ENCODE measurements around the gene NR5A1. TPM values are rescaled to one million over a fixed set of nuclear protein-coding genes. Genes with fewer than 3 reads are reported as not detected.

The NR5A1 gene
- total and polyA plus RNA-seq, 9 donors: not detected

DNA sequence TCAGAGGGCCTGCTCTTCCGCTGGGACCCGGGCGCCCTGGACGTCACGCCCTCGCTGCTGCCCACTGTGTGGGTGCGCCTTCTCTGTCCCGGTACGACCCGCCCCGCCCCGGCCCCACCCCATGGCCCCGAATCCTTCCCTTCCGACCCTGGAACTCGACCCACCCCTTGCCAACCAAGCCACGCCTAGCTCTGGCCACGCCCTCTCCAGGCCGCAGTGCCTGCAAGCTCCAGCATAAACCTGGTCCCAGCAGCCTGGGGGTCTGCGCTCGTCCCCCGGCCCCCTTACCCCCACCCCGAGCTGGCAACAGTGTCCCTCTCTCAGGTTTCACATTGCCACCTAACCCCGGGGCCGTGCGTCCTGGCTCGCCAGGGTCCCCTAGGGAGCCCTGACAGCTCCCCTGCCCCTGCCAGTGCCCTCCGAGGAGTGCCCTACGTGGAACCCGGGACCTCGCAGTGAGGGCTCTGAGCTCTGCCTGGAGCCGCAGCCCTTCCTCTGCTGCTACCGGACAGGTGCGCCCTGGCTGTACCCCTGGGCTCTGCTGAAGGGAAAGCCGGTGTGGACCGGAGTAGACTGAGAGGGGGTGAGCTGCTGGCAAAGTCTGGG is 53.5 kb downstream of the NR5A1 start:
- H3K9me3 ChIP-seq (replicated peaks; ENCODE audit: control insufficient read depth, low read depth, low read length): no peaks in the 10 kb centered on the region
- WGBS (ENCODE audit: insufficient coverage): 19% methylated on average over 28 of the region's 35 CpGs
- H3K36me3 ChIP-seq (ENCODE audit: control insufficient read depth, insufficient read depth, low read length): no peaks in the 10 kb centered on the region
- H3K4me3 ChIP-seq (ENCODE audit: low read length): no peak overlapping the region
- no peak overlapping the region for H3K27ac ChIP-seq (ENCODE audit: low read length)
- peaks cover 57% of the 10 kb centered on the region for H3K27me3 ChIP-seq (ENCODE audit: control insufficient read depth, insufficient read depth, low read length)
- no peak for DNase-seq
- peaks cover 8% of the 10 kb centered on the region for H3K4me1 ChIP-seq (ENCODE audit: control insufficient read depth, insufficient read depth, low read length)

DNA sequence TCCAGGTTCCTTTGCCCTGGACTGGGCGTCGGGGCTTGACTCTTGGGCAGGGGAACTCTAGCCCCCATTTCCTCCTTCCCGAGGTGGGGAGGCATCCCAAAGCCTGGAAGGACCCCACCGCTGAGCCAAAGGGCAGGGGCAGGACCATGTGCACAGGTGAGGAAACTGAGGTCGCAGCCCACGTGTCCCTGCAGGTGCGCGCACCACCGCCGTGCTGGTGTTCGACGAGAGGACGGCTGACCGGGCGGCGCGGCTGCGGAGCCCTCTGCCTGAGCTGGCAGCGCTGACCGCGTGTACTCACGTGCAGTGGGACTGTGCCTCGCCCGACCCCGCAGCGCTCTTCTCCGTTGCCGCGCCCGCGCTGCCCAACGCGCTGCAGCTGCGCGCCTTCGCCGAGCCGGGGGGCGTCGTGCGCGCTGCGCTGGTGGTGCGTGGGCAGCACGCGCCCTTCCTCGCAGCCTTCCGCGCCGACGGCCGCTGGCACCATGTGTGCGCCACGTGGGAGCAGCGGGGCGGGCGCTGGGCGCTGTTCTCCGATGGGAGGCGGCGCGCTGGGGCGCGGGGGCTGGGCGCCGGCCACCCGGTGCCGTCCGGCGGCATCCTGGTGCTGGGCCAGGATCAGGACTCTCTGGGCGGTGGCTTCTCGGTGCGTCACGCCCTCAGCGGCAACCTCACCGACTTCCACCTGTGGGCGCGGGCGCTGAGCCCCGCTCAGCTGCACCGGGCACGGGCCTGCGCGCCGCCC is 54.2 kb downstream of the NR5A1 start:
- 26% methylated on average over 81 of the region's 85 CpGs for WGBS (ENCODE audit: insufficient coverage)
- Histone ChIP-seq H3K27me3 (ENCODE audit: control insufficient read depth, insufficient read depth, low read length) (peaks cover 56% of the 10 kb centered on the region), H3K4me3 (ENCODE audit: low read length) (no peak overlapping the region), H3K36me3 (ENCODE audit: control insufficient read depth, insufficient read depth, low read length) (no peaks in the 10 kb centered on the region), H3K9me3 (replicated peaks; ENCODE audit: control insufficient read depth, low read depth, low read length) (no peaks in the 10 kb centered on the region), H3K4me1 (ENCODE audit: control insufficient read depth, insufficient read depth, low read length) (peaks cover 8% of the 10 kb centered on the region), H3K27ac (ENCODE audit: low read length) (no peak overlapping the region)
- no peak for DNase-seq

DNA sequence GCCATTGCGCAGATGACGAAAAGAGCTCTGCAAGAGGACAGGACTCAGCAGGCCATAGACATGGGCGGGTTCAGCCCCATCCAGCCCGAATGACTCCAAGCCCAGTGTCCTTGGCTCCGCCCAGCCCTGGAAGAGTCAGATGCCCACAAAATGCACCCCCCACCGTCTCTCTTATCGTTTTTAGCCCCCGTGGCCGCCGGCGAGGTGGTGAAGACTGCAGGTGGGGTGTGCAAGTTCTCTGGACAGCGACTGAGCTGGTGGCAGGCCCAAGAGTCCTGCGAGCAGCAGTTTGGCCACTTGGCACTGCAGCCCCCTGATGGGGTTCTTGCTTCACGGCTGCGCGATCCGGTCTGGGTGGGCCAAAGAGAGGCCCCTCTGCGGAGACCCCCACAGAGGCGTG is 54.9 kb downstream of the NR5A1 start:
- no peak for DNase-seq
- H3K4me1 ChIP-seq (ENCODE audit: control insufficient read depth, insufficient read depth, low read length): peaks cover 8% of the 10 kb centered on the region
- no peaks in the 10 kb centered on the region for H3K36me3 ChIP-seq (ENCODE audit: control insufficient read depth, insufficient read depth, low read length)
- 84% methylated on average over 14 of the region's 19 CpGs for WGBS (ENCODE audit: insufficient coverage)
- no peaks in the 10 kb centered on the region for H3K9me3 ChIP-seq (replicated peaks; ENCODE audit: control insufficient read depth, low read depth, low read length)
- peaks cover 56% of the 10 kb centered on the region for H3K27me3 ChIP-seq (ENCODE audit: control insufficient read depth, insufficient read depth, low read length)
- H3K4me3 ChIP-seq (ENCODE audit: low read length): no peak overlapping the region
- no peak overlapping the region for H3K27ac ChIP-seq (ENCODE audit: low read length)

- Histone ChIP-seq H3K9me3 (replicated peaks; ENCODE audit: control insufficient read depth, low read depth, low read length) (no peaks in the 10 kb centered on the region), H3K36me3 (ENCODE audit: control insufficient read depth, insufficient read depth, low read length) (no peaks in the 10 kb centered on the region), H3K4me1 (ENCODE audit: control insufficient read depth, insufficient read depth, low read length) (peaks cover 8% of the 10 kb centered on the region), H3K27me3 (ENCODE audit: control insufficient read depth, insufficient read depth, low read length) (peaks cover 57% of the 10 kb centered on the region), H3K4me3 (ENCODE audit: low read length) (no peak overlapping the region), H3K27ac (ENCODE audit: low read length) (no peak overlapping the region)
- no peak for DNase-seq
- WGBS (ENCODE audit: insufficient coverage): 38% methylated on average over 19 of the region's 19 CpGs
Measured at GRCh38 chr9:124450931-124451661, 56.1 kb downstream of the NR5A1 start.

DNA sequence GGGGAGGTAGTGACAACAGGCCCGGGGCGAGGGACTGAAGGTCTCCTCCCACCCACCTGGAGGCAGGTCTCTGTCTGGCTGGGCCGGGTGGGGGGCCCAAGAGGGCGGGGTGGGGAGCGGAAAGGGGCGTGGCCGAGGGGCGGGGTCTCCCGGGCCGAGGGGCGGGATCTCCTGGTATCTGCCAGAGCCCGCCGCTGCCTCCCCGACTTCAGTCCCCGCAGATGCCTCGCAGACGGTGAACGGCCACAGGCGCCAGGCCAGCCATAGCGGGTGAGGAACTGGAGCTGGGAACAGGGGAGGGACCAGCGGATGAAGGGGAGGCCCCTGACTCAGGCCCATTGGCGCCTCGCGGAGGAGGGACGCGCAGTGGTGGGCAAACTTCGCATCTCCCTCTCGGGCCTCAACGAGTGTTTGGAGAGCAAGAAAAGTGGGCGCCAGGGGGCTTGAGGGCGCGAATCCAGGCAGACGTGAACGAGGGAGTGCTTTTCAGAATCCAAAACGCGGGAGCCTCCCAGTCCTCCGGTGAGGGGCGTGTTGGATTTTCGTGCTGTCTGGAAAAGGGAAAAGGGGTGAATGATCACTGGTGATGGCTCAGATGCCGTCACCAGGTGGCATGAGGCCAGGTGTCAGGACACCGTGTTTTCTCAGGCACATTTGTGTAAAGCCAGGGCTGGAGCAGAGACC is 56.8 kb downstream of the NR5A1 start, which contains the start of gene ADGRD2:
TSS of gene ADGRD2 (plus strand) at position 211 of the 684 bp plus-strand sequence. CDS start 1,216 bp downstream, outside the sequence.
- DNase-seq: peak; percentile 38
- Histone ChIP-seq H3K36me3 (ENCODE audit: control insufficient read depth, insufficient read depth, low read length) (no peaks in the 10 kb centered on the region), H3K27me3 (ENCODE audit: control insufficient read depth, insufficient read depth, low read length) (peaks cover 57% of the 10 kb centered on the region), H3K9me3 (replicated peaks; ENCODE audit: control insufficient read depth, low read depth, low read length) (no peaks in the 10 kb centered on the region), H3K27ac (ENCODE audit: low read length) (no peak within 1 kb of the TSS), H3K4me3 (ENCODE audit: low read length) (peak within 1 kb of the TSS; percentile 5), H3K4me1 (ENCODE audit: control insufficient read depth, insufficient read depth, low read length) (peaks cover 8% of the 10 kb centered on the region)
- under 1% methylated on average over 39 of the region's 41 CpGs for WGBS (ENCODE audit: insufficient coverage)

- H3K36me3 ChIP-seq (ENCODE audit: control insufficient read depth, insufficient read depth, low read length): no peaks in the 10 kb centered on the region
- H3K4me1 ChIP-seq (ENCODE audit: control insufficient read depth, insufficient read depth, low read length): peaks cover 8% of the 10 kb centered on the region
- DNase-seq: no peak
- 84% methylated on average over 6 of the region's 13 CpGs for WGBS (ENCODE audit: insufficient coverage)
- H3K27ac ChIP-seq (ENCODE audit: low read length): no peak overlapping the region
- no peaks in the 10 kb centered on the region for H3K9me3 ChIP-seq (replicated peaks; ENCODE audit: control insufficient read depth, low read depth, low read length)
- H3K27me3 ChIP-seq (ENCODE audit: control insufficient read depth, insufficient read depth, low read length): peaks cover 53% of the 10 kb centered on the region
- no peak overlapping the region for H3K4me3 ChIP-seq (ENCODE audit: low read length)
Measured at GRCh38 chr9:124449381-124450151, 57.6 kb downstream of the NR5A1 start.

DNA sequence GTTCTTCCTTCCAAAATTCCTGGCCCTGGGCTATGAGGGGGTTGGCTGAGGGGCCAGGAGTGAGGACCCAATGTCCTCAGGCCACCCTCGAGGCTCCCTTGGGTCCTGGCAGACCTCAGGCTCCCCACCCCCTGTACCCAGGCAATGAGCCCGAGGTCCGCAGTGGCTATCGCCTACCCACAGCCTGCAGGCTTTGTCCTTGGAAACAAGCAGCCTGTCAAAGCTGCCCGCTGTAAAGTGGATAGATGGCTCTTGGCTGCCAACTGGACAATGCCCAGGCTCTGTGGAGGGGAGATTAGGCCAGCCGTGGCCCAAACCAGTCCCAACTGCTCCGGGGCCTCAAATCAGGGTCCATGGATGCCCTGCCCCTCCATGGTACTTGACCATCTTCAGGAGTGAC is 59.2 kb downstream of the NR5A1 start:
- Histone ChIP-seq H3K4me3 (ENCODE audit: low read length) (no peak overlapping the region), H3K27ac (ENCODE audit: low read length) (no peak overlapping the region), H3K36me3 (ENCODE audit: control insufficient read depth, insufficient read depth, low read length) (no peaks in the 10 kb centered on the region), H3K27me3 (ENCODE audit: control insufficient read depth, insufficient read depth, low read length) (peaks cover 42% of the 10 kb centered on the region), H3K9me3 (replicated peaks; ENCODE audit: control insufficient read depth, low read depth, low read length) (no peaks in the 10 kb centered on the region), H3K4me1 (ENCODE audit: control insufficient read depth, insufficient read depth, low read length) (peaks cover 8% of the 10 kb centered on the region)
- no peak for DNase-seq
- 83% methylated on average over 4 of the region's 7 CpGs for WGBS (ENCODE audit: insufficient coverage)

GRCh38 chr9:124447297-124447661 is 59.9 kb downstream of the NR5A1 start:
- Histone ChIP-seq H3K27ac (ENCODE audit: low read length) (no peak overlapping the region), H3K27me3 (ENCODE audit: control insufficient read depth, insufficient read depth, low read length) (peaks cover 38% of the 10 kb centered on the region), H3K4me3 (ENCODE audit: low read length) (no peak overlapping the region), H3K9me3 (replicated peaks; ENCODE audit: control insufficient read depth, low read depth, low read length) (peaks cover under 1% of the 10 kb centered on the region), H3K36me3 (ENCODE audit: control insufficient read depth, insufficient read depth, low read length) (no peaks in the 10 kb centered on the region), H3K4me1 (ENCODE audit: control insufficient read depth, insufficient read depth, low read length) (peaks cover 8% of the 10 kb centered on the region)
- no peak for DNase-seq
- 50% methylated on average over 2 of the region's 4 CpGs for WGBS (ENCODE audit: insufficient coverage)

DNA sequence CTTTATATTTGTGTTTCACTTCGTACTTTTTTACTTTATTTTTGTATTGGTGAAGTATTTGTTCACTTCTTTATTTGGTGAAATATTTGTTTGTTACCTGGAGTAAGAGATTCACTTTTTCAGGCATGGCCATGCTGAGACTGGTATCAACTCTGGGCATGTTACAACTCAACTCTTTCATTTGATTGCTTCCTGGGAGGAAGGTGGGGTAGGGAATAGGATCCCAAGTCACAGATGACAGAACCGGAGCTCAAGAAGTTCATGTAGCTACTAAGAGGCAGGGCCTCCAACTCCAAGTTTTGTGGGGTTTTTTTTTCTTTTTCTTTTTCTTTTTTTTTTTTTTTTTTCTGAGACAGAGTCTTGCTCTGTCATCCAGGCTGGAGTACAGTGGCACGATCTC is 63.0 kb downstream of the NR5A1 start:
- Histone ChIP-seq H3K4me3 (ENCODE audit: low read length) (no peak overlapping the region), H3K36me3 (ENCODE audit: control insufficient read depth, insufficient read depth, low read length) (no peaks in the 10 kb centered on the region), H3K9me3 (replicated peaks; ENCODE audit: control insufficient read depth, low read depth, low read length) (peaks cover 2% of the 10 kb centered on the region), H3K27me3 (ENCODE audit: control insufficient read depth, insufficient read depth, low read length) (peaks cover 12% of the 10 kb centered on the region), H3K27ac (ENCODE audit: low read length) (no peak overlapping the region), H3K4me1 (ENCODE audit: control insufficient read depth, insufficient read depth, low read length) (no peaks in the 10 kb centered on the region)
- no peak for DNase-seq
- no CpG with 5 or more reads among the region's 3 CpGs for WGBS (ENCODE audit: insufficient coverage)

Measured in muscle of leg (tissue), 11 donors.